ENCODE data around the gene KRTAP2-4.

DNA sequence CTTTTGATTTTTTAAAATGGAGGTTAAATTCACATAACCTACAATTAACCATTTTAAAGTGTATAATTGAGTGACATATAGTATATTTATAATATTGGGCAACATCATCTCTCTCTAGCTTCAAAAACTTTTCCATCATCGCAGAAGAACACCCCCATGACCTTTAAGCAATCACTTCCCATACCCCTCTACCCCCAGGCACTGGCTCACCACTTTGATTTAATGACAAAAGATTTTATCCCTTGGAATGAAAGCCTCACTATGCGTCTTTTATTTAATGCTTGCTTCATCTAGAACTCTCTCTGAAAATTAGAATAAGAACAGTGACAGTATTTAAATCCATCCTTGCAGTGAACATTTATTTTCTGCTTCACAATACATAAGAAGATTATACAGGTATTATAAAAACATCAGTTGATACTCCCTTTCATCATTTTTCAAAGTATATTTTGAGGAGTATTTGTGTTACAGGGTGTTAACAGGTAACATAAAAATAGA lies 27.8 kb downstream of the KRTAP2-4 start:
- TF ChIP-seq, protein P1, sequence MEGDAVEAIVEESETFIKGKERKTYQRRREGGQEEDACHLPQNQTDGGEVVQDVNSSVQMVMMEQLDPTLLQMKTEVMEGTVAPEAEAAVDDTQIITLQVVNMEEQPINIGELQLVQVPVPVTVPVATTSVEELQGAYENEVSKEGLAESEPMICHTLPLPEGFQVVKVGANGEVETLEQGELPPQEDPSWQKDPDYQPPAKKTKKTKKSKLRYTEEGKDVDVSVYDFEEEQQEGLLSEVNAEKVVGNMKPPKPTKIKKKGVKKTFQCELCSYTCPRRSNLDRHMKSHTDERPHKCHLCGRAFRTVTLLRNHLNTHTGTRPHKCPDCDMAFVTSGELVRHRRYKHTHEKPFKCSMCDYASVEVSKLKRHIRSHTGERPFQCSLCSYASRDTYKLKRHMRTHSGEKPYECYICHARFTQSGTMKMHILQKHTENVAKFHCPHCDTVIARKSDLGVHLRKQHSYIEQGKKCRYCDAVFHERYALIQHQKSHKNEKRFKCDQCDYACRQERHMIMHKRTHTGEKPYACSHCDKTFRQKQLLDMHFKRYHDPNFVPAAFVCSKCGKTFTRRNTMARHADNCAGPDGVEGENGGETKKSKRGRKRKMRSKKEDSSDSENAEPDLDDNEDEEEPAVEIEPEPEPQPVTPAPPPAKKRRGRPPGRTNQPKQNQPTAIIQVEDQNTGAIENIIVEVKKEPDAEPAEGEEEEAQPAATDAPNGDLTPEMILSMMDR (IDR thresholded peaks at IDR 0.05): no peak
- TF ChIP-seq POLR2A (IDR thresholded peaks at IDR 0.05): no peak
